ENCODE data around the gene L3HYPDH.

L3HYPDH gene

DNA sequence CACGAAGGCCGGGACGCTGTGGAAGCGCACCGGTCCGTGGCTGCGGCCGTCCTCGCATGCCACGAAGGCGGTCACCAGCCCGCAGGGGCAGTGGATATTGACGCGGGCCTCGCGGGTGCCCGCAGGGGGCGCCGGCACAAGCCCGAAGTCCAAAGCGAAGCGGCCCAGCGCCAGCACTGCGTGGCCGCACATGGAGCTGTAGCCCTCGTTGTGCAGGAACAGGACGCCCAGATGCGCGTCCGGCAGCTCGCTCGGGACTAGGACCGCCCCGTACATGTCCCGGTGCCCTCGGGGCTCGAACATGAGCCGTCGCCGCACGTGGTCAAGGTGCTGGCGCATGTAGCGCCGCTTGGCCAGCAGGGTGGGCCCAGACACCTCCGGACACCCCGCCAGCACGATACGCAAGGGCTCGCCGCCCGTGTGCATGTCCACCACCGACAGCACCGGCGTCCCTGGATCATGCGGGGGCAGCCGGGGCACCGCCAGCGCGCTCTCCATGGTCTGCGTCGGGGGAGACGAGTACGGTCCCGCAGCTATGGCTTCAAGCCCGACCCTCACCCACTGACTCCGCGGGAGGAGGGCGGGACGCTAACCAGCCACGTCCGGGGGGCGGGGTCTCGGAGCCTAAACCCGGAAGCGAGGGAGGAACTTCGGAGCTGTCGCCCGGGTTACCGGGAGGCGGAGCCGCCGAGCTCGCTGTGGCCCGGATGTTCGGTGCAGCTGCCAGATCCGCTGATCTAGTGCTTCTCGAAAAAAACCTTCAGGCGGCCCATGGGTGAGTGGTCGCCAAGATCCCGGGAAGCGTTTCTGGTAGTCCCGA, at the start of gene L3HYPDH, which contains the start of gene JKAMP:
Gene L3HYPDH (minus strand): TSS at position 590 of the 820 bp plus-strand sequence. CDS start 92 bp downstream, at position 498.
Gene JKAMP (plus strand): TSS at position 699 of the 820 bp plus-strand sequence. CDS start 73 bp downstream, at position 772.
- DNase-seq (ENCODE audit: low spot score) = peak; percentile 97

DNA sequence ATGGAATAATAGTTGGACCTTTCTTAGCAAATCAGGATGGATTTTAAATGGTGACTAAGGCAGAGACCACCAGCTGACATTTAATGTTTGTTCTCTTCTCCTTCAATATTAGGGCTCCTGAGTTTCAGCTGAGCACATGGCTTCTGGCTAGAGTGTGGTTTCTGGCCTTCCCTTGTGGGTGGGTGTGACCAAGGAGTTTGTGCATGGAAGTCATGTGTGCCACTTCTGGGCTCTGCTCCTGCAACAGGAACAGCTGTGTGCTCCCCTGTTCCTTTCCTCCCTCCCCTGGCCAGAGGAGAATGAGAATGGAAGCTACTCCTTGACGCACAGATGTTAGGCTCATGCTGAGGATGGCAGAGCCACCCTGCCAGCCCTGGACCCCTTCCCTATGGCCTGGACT, 48.2 kb upstream of the L3HYPDH start:
- DNase-seq (ENCODE audit: low spot score) = no peak

DNA sequence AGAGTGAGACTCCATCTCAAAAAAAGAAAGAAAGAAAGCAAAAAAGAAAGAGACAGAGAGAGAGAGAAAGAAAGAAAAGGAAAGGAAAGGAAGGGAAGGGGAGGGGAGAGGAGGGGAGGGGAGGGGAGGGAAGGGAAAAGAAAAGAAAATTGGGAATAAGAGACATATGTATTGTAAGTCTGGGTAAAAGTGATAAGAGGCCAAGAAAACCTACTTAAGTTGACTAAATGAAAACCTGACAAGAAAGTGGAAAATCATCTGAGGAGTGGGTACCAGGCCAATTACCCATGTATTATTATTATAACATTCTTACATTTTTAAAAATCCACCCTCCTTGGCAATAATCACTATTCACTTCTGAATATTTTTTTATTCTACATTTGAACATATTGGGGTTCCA, 46.1 kb upstream of the L3HYPDH start:
- DNase-seq (ENCODE audit: low spot score) = no peak

DNA sequence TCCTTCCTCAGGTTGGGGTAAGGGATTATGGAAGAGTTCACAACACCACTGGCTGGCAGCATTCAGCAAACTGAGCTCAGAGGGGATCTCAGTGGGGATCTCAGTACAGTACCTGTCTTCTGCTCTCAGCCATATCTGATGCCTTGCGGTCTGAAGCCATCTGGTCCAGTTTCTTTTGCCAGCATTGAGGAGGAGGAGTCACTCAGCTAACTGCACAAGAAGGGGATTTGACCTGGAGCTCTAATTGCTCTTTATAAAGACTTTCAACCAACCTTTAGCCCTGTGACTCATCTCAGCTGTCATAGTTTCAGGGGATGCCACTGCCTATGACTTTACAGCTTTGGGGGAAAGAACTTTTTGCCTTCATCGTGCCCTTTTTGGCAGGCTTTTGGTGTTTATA, 45.0 kb upstream of the L3HYPDH start:
- no peak for DNase-seq (ENCODE audit: low spot score)

DNA sequence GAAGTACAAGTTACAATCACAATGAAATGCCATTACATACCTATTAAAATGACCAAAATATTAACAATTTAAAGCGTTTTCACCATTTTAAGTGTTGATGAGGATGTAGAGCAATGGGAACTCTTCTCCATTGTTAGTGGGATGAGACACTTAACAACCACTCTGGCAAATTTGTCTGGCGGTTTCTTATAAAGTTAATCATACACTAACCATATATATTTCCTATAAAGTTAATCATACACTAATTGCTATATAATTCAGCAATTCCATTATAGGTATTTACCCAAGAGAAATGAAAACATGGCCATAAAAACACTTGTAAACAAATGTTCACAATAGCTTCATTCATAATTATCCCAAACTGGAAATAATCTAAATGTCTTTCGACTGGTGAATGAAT, 36.0 kb upstream of the L3HYPDH start:
- DNase-seq (ENCODE audit: low spot score) = no peak

DNA sequence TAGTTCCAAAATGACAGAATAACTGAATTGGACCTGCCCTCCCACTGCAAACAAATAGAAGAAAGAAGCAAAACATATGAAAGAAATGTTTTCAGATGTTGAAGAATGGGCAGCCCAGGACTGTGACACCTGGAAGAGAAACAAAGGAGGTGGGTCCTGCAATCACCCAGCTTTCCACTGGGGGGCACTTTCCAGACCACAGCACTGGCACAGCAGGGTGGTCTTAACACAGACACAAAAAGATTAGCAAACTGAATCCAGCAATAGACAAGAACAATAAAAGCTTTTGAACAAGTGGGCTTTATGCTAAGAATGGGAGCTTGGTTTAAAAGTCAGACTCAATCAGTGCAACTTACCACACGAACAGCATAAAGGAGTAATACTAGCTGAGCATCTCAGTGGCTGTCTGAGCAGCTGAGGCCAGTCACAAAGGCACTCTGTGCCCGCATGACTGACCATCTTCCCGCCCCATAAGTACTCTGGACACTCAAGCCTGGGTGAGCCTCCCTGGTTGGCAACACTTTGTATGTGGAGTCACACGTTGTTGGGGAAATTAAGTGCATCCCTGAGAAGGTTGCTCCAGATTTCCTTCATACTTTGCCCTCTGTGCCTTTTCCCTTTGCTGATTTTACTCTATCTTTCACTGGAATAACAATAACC, 27.8 kb upstream of the L3HYPDH start:
- peak; percentile 4 for DNase-seq (ENCODE audit: low spot score)

DNA sequence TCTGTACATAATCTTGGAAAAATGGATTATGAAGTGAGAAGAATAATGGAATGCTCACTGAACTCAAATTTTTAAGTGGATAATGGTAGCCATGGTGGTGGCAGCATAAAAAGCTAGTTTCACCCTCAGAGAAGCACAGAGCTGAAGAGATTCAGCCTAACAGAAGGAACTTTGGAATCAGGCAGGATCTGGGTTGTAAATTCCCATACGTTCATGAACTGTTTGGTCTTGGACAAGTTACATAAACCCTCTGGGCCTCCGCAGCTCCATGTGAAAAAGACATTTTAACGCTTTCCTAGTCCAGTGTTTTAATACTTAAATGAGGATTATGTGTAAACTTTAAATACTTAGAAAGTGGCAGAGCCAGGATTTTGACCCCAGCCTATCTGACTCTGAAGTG, 26.8 kb upstream of the L3HYPDH start:
- no peak for DNase-seq (ENCODE audit: low spot score)

DNA sequence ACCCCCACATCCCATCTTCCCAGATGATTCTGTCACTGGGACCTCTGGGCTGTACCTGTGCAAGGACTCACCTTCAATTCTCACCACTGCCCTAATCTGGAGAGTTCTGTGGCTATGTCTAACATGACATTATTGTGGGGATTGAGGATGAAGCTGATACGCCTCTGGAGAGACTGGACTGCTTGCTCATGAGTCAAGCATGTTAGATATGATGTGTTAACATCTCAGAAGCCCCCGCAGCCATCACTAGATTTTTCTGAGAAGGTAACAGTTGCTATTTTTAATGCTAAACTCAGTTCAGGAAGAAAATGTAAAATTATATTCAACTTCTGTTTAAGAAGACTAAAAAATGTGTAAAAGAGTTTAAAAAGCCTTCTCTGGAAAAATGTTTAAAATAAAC, 25.8 kb upstream of the L3HYPDH start:
- no peak for DNase-seq (ENCODE audit: low spot score)

DNA sequence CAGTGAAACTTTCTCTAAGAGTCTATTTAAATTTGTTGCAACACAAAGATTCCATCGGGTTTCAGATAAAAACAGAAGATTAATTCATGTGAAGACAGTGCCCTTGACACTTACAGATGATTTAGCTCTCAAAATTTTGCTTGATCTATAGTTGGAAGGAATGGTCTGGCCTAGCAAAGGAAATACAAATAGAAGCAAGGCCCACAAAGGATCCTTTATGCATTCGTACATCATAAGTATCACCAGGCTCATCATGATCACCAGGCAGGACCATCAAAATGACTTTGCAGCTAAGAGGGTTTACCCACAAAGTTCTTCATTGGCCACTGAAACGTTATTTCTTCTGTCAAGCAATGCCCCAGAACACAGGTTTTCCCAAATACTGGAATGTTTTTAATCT, 24.9 kb upstream of the L3HYPDH start:
- no peak for DNase-seq (ENCODE audit: low spot score)

DNA sequence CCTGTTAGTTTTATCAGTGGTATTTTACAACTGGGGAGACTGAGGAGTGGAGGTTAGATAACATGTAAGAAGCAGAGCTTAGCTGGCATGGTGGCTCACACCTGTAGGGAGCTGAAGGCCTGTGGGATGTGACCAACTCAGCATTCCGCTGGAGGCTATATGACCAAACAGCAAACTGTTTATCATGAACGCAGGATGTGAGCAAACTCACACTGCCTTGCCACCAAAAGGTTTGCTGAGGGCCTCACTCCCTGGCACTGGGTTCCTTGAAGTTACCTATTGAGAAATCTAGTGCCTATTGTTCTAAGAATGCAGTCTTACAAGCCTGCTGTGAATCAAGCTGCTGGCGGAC, 23.5 kb upstream of the L3HYPDH start:
- no peak for DNase-seq (ENCODE audit: low spot score)

DNA sequence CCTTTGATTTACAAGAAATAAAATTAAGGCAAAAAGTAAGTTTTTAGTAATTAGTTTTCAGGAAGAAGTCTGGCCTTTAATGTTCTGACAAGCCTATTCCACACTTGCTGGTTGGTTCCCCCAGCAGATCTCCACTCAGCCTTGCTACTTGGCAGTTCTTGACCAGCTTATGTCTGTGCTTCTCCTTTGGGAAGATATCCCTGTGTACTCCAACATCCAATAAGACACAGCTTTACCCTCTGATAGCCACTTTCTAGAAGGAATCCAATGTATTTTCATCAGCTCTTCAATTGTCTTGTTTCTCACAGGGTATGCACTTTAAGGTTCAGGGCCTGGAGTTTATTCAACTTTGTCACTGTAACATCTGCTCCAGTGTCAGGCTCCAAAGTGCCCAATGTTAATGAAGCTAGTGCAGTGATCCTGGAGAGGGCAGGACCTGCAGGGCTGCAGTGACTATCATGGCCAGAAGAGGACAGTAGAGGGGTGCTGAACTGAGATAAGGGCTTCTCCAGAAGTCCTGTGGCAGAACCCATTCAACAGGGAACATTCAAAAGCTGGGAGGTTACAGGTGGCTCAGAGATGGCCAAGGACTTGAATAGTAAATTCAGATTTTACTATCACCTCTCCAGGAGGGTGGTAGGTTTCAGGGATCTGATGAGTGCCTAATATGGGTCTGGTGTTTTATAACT, 23.0 kb upstream of the L3HYPDH start:
- peak; percentile 47 for DNase-seq (ENCODE audit: low spot score)

DNA sequence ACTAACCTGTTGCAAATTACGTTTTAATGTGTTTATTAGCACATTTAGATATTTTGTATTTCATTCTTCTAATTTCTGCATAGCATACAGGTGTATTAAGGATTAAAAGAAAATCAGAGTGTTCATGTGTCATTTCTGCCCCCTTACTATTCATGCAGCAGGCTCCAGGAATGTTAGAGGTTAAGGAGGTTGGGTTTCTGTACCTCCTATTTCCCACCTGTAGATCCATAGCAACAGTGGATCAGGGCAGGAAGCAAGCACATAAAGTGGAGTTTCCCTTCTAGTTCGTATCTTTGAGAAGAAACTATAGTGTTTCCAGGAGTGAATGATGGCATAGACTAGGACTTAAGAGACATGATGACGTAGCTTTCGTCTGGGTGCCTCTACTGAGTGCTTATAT, 19.0 kb upstream of the L3HYPDH start:
- no peak for DNase-seq (ENCODE audit: low spot score)

DNA sequence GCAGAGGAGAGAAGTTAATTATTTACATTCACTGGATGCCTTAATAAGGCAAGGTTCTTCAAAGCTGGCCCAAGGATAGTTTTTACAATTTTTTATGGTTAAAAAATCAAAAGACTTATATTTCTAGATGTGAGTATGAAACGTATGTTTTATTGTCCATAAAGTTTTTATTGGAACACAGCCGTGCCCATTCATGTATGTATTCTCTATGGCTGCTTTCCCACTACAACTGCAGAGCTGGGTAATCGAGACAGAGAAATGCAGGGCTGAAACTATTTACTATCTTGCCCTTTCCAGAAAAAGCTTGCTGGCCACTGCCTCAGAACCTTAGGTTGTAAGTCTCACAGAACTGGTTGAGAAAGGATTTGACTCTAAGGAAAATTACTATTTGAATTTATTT, 16.5 kb upstream of the L3HYPDH start:
- DNase-seq (ENCODE audit: low spot score) = no peak

DNA sequence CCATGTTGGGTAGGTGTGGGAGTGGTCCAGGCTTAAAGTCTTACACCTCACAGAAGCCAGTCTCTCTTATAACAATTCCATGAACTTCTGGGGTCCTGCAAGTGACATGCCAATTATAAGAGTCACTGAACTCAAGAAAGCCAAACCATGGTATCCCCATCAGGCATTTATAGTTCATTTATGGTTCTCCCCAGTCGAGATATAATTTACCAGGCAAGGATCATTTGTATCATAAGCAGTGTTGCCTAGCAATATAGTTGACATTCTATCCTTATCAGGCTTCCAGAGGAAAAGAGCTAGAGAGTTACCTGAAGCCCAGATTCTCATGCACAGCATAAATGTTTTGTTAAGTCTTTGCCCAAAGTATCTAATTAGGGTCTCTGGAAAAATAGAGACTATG, 8.2 kb upstream of the L3HYPDH start:
- no peak for DNase-seq (ENCODE audit: low spot score)

DNA sequence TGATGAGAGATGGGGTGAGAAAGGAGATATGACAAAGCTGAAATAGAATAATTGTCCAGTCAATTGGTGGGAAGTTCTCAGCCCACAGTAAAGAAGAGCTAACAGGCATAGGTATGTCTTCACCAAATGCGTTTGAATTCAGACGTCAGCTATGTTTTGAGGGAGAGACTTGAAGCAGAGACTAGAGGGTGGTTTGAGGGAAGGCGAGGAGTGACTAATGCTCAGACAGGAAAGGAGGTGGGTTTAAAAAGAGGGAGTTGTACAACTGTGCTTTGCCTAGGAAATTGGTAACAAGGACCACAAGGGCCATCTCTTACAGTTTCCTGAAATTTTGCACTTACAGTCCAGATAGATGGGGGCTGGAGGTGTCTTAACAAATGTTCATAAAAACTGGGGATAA, 6.5 kb upstream of the L3HYPDH start:
- DNase-seq (ENCODE audit: low spot score) = no peak

DNA sequence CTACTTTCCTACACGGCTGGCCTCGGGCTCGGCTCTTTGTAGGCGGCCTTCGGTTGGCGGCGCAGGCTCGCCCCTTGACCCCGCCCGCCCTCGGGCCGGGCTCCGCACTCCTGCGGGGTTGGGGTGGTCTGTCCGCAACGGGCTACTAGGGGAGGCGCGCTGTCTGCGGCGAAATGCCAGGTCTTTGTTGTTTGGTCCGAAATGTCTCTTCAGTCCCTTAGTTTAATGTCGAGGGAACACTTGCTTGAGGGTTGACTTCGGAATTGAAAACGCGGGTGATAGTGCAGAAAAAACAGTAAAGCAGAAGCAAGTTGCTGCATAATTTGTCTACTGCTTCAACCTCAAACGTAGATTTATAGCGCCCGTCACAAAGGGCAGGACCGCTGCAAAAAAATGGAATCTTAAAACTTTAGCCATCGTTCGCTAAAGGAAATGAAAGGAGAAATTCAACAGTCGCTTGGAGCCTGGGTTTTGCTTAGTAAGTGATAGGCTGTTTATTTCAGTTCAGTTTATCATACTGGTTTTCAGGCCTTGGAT, 499 bp upstream of the L3HYPDH start:
- no peak for DNase-seq (ENCODE audit: low spot score)

DNA sequence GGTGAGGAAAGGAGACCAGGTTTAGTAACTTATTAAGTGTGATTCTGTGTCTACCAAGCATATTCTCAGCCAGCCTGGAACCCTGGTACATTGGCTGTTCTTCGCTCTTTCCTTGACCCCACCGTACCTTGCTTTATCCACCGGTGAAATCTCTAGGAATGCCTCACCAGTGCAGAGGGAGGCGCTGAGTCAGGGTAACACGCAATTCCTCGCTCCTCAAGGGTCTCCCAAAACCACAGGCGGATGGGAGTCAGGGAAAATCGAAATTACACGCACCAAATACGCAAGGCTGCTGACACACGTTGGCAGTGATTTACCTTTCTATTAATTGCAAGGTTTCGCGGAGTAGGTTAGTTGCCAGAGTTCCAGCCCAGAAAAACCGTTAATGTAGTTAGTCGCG, 845 bp downstream of the L3HYPDH start:
- DNase-seq (ENCODE audit: low spot score) = no peak

DNA sequence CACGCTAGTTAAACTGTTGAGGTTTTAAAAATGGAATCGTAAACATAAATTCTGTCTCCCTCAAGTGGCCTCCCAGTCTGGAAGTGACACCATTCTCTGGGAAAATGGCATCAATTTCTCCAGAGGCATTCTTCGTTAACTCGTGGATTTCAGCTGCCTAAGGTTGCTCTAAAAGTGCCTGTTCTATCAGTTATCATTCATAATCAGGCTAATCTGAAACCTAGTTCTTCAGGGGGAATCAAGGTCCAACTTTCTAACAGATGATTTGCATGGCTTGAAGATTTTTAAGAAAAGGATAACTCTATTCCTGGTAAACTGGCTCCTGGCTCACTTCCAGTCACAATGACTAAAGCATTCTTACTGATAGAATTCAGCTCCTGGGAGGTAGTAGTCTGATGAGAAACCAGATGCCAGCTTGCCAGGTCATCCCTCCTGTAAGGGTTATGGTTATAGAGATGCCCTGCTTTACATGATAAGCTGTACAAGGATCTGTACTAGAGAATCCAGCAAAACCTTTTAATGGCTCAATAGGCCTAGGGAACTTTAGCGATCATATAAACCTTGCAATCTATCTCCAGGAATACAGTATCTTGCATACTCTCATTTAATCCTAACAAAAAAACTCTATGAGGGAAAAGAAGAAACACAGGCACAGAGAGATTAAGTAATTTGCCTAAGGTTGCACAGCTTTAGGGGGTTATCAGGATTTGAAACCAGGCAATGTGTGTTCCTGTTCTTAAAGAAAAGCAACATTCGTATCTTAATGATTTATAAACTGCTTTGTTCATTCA, 1.5 kb downstream of the L3HYPDH start:
- DNase-seq (ENCODE audit: low spot score) = no peak

DNA sequence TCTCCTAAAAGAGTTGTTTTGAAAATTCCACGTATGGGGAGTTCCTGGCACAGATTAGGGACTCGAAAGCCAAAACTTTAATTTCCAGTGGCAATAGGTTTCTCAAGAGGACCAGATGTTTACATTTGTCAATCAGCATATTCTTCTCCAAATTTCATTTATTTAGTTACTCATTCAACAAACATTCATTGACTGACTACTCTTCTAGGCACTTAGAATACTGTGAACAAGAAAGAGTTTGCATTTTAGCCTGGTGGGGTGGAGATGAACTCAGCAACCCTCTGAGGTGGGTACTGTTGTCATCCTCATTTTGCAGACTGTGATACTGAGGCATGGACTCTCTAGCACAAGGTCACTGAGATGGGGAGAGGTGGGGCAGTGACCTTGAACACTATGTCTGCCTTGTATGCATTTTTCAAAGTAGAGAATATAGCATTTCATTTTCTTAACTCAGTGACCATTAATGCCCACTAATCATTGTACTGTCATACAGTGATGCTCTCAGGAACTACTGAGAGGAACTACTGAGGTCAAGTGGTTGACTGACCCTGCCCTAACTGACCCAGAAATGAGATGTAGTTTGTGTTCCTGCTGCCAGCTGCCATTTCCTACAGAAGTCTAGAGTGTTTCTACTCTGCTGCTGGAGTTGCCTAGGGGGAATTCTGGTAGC, 2.2 kb downstream of the L3HYPDH start:
- DNase-seq (ENCODE audit: low spot score) = no peak

DNA sequence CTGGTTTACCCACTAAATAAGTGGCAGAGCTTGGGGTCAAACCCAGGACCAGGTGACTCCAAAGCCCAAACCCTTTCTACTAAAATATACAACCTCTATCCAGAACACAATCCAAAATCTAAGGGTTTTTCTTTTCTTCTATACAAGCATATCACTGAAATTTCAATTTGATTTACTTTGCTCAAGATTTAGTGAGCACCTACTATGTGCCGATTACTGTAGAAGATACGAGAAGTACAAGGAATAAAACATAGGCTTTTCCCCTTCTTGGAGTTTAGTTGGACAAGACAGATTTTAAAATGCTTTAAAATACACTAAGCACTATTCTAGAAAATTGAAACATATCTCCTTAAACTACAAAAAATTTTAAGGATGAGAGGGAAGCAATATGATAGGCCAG, 2.8 kb downstream of the L3HYPDH start:
- DNase-seq (ENCODE audit: low spot score) = no peak

DNA sequence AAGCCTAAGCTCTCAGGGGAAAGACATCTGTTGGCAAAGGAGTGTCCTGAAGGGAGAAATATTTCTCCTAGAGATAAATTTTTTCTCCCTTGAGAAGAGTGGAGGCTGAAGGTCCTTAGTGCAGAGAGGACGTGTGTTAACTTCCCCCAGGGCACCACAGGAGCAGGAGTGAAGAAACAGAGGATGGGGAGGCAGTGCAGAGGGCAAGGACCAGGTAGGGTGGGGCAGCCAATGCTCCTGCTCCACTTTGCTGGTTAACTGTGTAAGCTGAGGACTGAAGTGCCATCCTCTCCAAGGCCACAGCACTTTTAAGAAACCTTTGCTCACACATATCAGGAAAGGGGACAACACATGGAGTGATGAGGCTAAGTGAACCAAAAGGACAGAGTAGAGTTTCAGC, 4.0 kb downstream of the L3HYPDH start:
- no peak for DNase-seq (ENCODE audit: low spot score)
